Uterus (tissue), 4 donors: ENCODE data around the gene MVP. TPM values are rescaled to one million over a fixed set of nuclear protein-coding genes. Genes with fewer than 3 reads are reported as not detected.

ENCODE experiments used
- DNase-seq, 2 donors: peaks; one replicate each; pipeline ENCODE4 v3.0.0-alpha.2; 2019 to 2020
- H3K27ac ChIP-seq, 2 donors: fragments of 200-600 bp; sonication (generic); 1 replicate in 1 of 2; 2 replicates in 1 of 2; pipeline ENCODE4 v1.5.1; 2016 to 2018
- H3K27me3 ChIP-seq, 2 donors: fragments of 200-600 bp; sonication (generic); one replicate each; pipeline ENCODE4 v1.5.1; 2018 to 2019; ENCODE audit warnings: control low read depth in 1 of 2
- H3K36me3 ChIP-seq, 2 donors: fragments of 200-600 bp; sonication (generic); one replicate each; pipeline ENCODE4 v1.5.1; 2019; ENCODE audit warnings: control low read depth in 1 of 2
- H3K4me1 ChIP-seq, 2 donors: fragments of 200-600 bp; sonication (generic); one replicate each; pipeline ENCODE4 v1.5.1; 2018 to 2019; ENCODE audit warnings: control low read depth in 1 of 2
- H3K4me3 ChIP-seq, 2 donors: fragments of 200-600 bp; sonication (generic); 1 replicate in 1 of 2; 2 replicates in 1 of 2; pipeline ENCODE4 v1.5.1; 2018 to 2019; ENCODE audit warnings: mild to moderate bottlenecking in 1 of 2
- H3K9me3 ChIP-seq, 2 donors: fragments of 200-600 bp; sonication (generic); one replicate each; pipeline ENCODE4 v1.5.1; 2019; ENCODE audit warnings: control low read depth in 1 of 2
- CTCF ChIP-seq, 4 experiments: fragments of 200-600 bp in 2 of 4; fragments of 450-650 bp in 2 of 4; sonication (generic) in 2 of 4; IDR thresholded peaks; one replicate each; pipeline ENCODE4 v1.5.1; 2016 to 2019; ENCODE audit warnings: antibody characterized with exemption in 4 of 4, mild to moderate bottlenecking in 2 of 4, moderate library complexity in 1 of 4
- POLR2A ChIP-seq, 2 donors: fragments of 450-650 bp; IDR thresholded peaks; one replicate each; pipeline ENCODE4 v1.6.1; 2016; ENCODE audit warnings: antibody characterized with exemption in 2 of 2, mild to moderate bottlenecking in 1 of 2, moderate library complexity in 1 of 2
- intact Hi-C: fragments of 100-400 bp; cut with DNase I; formaldehyde crosslinking; loops from one replicate; pipeline ENCODE4 v1.15.1; 2023; ENCODE audit warnings: low total_unique reads
- total RNA-seq, 4 donors: library from RNA; depleted of rRNA in 3 of 4; stranded (reverse); fragments of >200 nt in 3 of 4; gene quantifications; one replicate each; pipeline versions ENCODE4 v1.1.0 to v1.2.4, GENCODE V29; 2014 to 2023
- donor health status: DM: yes; HTN: yes; CAD: no.

MVP gene
- total RNA-seq, 4 donors from 2014 or later = 38.4 to 132 (median 67.4) TPM

- intact Hi-C loops = no loop called here
- TF ChIP-seq POLR2A (IDR thresholded peaks at IDR 0.05) (no peak), CTCF (IDR thresholded peaks at IDR 0.05) (no peak)
Measured at GRCh38 chr16:29854520-29855100, 34.3 kb downstream of the MVP start.

GRCh38 chr16:29857133-29857760 lies 37.0 kb downstream of the MVP start:
- TF ChIP-seq CTCF (IDR thresholded peaks at IDR 0.05) = no peak
- TF ChIP-seq POLR2A (IDR thresholded peaks at IDR 0.05) = no peak
- no peak overlapping the region for H3K27ac ChIP-seq
- intact Hi-C loops = no loop called here
- peaks cover 0 to 15% of the 10 kb centered on the region in 2 donors for H3K4me1 ChIP-seq
- H3K36me3 ChIP-seq = no peaks in the 10 kb centered on the region
- no peak for DNase-seq
- no peaks in the 10 kb centered on the region for H3K27me3 ChIP-seq
- no peaks in the 10 kb centered on the region for H3K9me3 ChIP-seq
- H3K4me3 ChIP-seq = no peak overlapping the region

More at GRCh38 chr16:29854520-29855100, 34.3 kb downstream of the MVP start:
- Histone ChIP-seq H3K4me1 (no peaks in the 10 kb centered on the region), H3K4me3 (no peak overlapping the region), H3K36me3 (no peaks in the 10 kb centered on the region), H3K9me3 (no peaks in the 10 kb centered on the region), H3K27ac (no peak overlapping the region), H3K27me3 (no peaks in the 10 kb centered on the region)
- no peak for DNase-seq

GRCh38 chr16:29858149-29858849 lies 38.0 kb downstream of the MVP start:
- intact Hi-C loops = no loop called here
- Histone ChIP-seq H3K4me3 (no peak overlapping the region), H3K9me3 (no peaks in the 10 kb centered on the region), H3K36me3 (no peaks in the 10 kb centered on the region), H3K27me3 (no peaks in the 10 kb centered on the region), H3K4me1 (peaks cover 0 to 15% of the 10 kb centered on the region in 2 donors), H3K27ac (no peak overlapping the region)
- DNase-seq = no peak
- TF ChIP-seq CTCF (IDR thresholded peaks at IDR 0.05) (no peak), POLR2A (IDR thresholded peaks at IDR 0.05) (no peak)

GRCh38 chr16:29858974-29859373 lies 38.7 kb downstream of the MVP start:
- no peak for DNase-seq
- Histone ChIP-seq H3K36me3 (no peaks in the 10 kb centered on the region), H3K27me3 (no peaks in the 10 kb centered on the region), H3K9me3 (no peaks in the 10 kb centered on the region), H3K27ac (no peak overlapping the region), H3K4me3 (no peak overlapping the region), H3K4me1 (peaks cover 0 to 15% of the 10 kb centered on the region in 2 donors)
- intact Hi-C loops = no loop called here
- TF ChIP-seq POLR2A (IDR thresholded peaks at IDR 0.05) (no peak), CTCF (IDR thresholded peaks at IDR 0.05) (no peak)

- Histone ChIP-seq H3K27ac (no peak overlapping the region), H3K4me1 (peaks cover 0 to 15% of the 10 kb centered on the region in 2 donors), H3K4me3 (no peak overlapping the region), H3K9me3 (no peaks in the 10 kb centered on the region), H3K36me3 (no peaks in the 10 kb centered on the region), H3K27me3 (no peaks in the 10 kb centered on the region)
- no peak for DNase-seq
- TF ChIP-seq CTCF (IDR thresholded peaks at IDR 0.05) = no peak
- TF ChIP-seq POLR2A (IDR thresholded peaks at IDR 0.05) = no peak
- intact Hi-C loops = no loop called here
Measured at GRCh38 chr16:29860218-29860617, 40.0 kb downstream of the MVP start.
